Measurements from ENCODE around the gene IQSEC1. TPM values are rescaled to one million over a fixed set of nuclear protein-coding genes. Genes with fewer than 3 reads are reported as not detected.
A peak's percentile ranks its signal among the peaks of the same experiment; 100 is the strongest.

Gene IQSEC1
- total and polyA plus RNA-seq, 9 of the 15 experiments (the other 6 are each of a cell fraction or from before 2014, with no cell fraction given), result 0.56 to 39.0 (median 6.8) TPM

GRCh38 chr3:13009946-13010315, 63.3 kb downstream of the IQSEC1 start (continued):
- TF ChIP-seq KDM1A (IDR thresholded peaks at IDR 0.05), result peak; percentile 34 to 66; a peak in 1 of 4 replicates
- TF ChIP-seq, protein P1, sequence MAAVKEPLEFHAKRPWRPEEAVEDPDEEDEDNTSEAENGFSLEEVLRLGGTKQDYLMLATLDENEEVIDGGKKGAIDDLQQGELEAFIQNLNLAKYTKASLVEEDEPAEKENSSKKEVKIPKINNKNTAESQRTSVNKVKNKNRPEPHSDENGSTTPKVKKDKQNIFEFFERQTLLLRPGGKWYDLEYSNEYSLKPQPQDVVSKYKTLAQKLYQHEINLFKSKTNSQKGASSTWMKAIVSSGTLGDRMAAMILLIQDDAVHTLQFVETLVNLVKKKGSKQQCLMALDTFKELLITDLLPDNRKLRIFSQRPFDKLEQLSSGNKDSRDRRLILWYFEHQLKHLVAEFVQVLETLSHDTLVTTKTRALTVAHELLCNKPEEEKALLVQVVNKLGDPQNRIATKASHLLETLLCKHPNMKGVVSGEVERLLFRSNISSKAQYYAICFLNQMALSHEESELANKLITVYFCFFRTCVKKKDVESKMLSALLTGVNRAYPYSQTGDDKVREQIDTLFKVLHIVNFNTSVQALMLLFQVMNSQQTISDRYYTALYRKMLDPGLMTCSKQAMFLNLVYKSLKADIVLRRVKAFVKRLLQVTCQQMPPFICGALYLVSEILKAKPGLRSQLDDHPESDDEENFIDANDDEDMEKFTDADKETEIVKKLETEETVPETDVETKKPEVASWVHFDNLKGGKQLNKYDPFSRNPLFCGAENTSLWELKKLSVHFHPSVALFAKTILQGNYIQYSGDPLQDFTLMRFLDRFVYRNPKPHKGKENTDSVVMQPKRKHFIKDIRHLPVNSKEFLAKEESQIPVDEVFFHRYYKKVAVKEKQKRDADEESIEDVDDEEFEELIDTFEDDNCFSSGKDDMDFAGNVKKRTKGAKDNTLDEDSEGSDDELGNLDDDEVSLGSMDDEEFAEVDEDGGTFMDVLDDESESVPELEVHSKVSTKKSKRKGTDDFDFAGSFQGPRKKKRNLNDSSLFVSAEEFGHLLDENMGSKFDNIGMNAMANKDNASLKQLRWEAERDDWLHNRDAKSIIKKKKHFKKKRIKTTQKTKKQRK (IDR thresholded peaks at IDR 0.05; ENCODE audit: borderline replicate concordance, low read depth, low read length), result no peak
- TF ChIP-seq, protein P2, sequence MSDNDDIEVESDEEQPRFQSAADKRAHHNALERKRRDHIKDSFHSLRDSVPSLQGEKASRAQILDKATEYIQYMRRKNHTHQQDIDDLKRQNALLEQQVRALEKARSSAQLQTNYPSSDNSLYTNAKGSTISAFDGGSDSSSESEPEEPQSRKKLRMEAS (CRISPR knock-in tag; IDR thresholded peaks at IDR 0.05), result peak; percentile 41; the same call in 1 of the 2 replicates
- TF ChIP-seq PHB (CRISPR knock-in tag; IDR thresholded peaks at IDR 0.05), result no peak
- TF ChIP-seq CCNT2 (IDR thresholded peaks at IDR 0.05; ENCODE audit: borderline replicate concordance, extremely low read depth, insufficient read length, low read depth, low read length), result no peak
- TF ChIP-seq HNRNPUL1 (IDR thresholded peaks at IDR 0.05; ENCODE audit: low read length), result no peak
- peak; percentile 75 for TF ChIP-seq ESRRA (IDR thresholded peaks at IDR 0.05; ENCODE audit: borderline replicate concordance, low read depth)
- TF ChIP-seq MIER1 (IDR thresholded peaks at IDR 0.05; ENCODE audit: low read depth), result no peak
